ENCODE data around the gene TCF7L2. TPM values are rescaled to one million over a fixed set of nuclear protein-coding genes. Genes with fewer than 3 reads are reported as not detected.

Gene TCF7L2
- total and polyA plus RNA-seq, 8 donors = 6.7 to 179 (median 61.7) TPM

GRCh38 chr10:113115556-113115955 lies 165.5 kb downstream of the TCF7L2 start:
- intact Hi-C loops (cut with DNase I; ENCODE audit: low total_unique reads) = no loop called here
- no peak overlapping the region for H3K4me3 ChIP-seq
- H3K27me3 ChIP-seq = no peaks in the 10 kb centered on the region
- no peaks in the 10 kb centered on the region for H3K36me3 ChIP-seq
- peaks cover 24 to 64% (median 39%) of the 10 kb centered on the region in 4 donors for H3K4me1 ChIP-seq
- WGBS, 5 donors = 84 to 89% (median 86%) methylated on average over 10 of the region's 10 CpGs
- TF ChIP-seq EP300 (IDR thresholded peaks at IDR 0.05) (no peak), POLR2A (IDR thresholded peaks at IDR 0.05) (no peak), CTCF (IDR thresholded peaks at IDR 0.05) (no peak), POLR2AphosphoS5 (IDR thresholded peaks at IDR 0.05) (no peak)
- DNase-seq = no peak
- H3K9me3 ChIP-seq = no peaks in the 10 kb centered on the region
- H3K27ac ChIP-seq = no peak overlapping the region

- H3K4me1 ChIP-seq = peaks cover 0 to 51% (median 17%) of the 10 kb centered on the region in 4 donors
- WGBS, 5 donors = 90 to 97% (median 96%) methylated on average over 15 of the region's 15 CpGs
- H3K27ac ChIP-seq = no peak overlapping the region
- H3K36me3 ChIP-seq = no peaks in the 10 kb centered on the region
- TF ChIP-seq POLR2A (IDR thresholded peaks at IDR 0.05) (no peak), EP300 (IDR thresholded peaks at IDR 0.05) (no peak), CTCF (IDR thresholded peaks at IDR 0.05) (no peak), POLR2AphosphoS5 (IDR thresholded peaks at IDR 0.05) (no peak)
- no peak for DNase-seq
- no peaks in the 10 kb centered on the region for H3K9me3 ChIP-seq
- no peak overlapping the region for H3K4me3 ChIP-seq
- no peaks in the 10 kb centered on the region for H3K27me3 ChIP-seq
- intact Hi-C loops (cut with DNase I; ENCODE audit: low total_unique reads) = no loop called here
These were observed 168.8 kb downstream of the TCF7L2 start for GRCh38 chr10:113118882-113119281.

GRCh38 chr10:113119801-113120200 lies 169.8 kb downstream of the TCF7L2 start:
- intact Hi-C loops (cut with DNase I; ENCODE audit: low total_unique reads) = loop anchor here (10.0 kb wide), 1 partner anchor 395 kb away; no protein-coding TSS in a partner anchor
- Histone ChIP-seq H3K27ac (no peak overlapping the region), H3K27me3 (no peaks in the 10 kb centered on the region), H3K4me3 (no peak overlapping the region), H3K9me3 (no peaks in the 10 kb centered on the region), H3K36me3 (no peaks in the 10 kb centered on the region), H3K4me1 (peaks cover 0 to 44% (median 14%) of the 10 kb centered on the region in 4 donors)
- TF ChIP-seq POLR2A (IDR thresholded peaks at IDR 0.05) (no peak), POLR2AphosphoS5 (IDR thresholded peaks at IDR 0.05) (no peak), EP300 (IDR thresholded peaks at IDR 0.05) (no peak), CTCF (IDR thresholded peaks at IDR 0.05) (no peak)
- 97 to 98% (median 98%) methylated on average over 14 of the region's 14 CpGs for WGBS, 5 donors
- DNase-seq = no peak

- Histone ChIP-seq H3K27me3 (no peaks in the 10 kb centered on the region), H3K9me3 (no peaks in the 10 kb centered on the region), H3K4me3 (no peak overlapping the region), H3K36me3 (no peaks in the 10 kb centered on the region), H3K27ac (no peak overlapping the region), H3K4me1 (peaks cover 0 to 38% (median 12%) of the 10 kb centered on the region in 4 donors)
- no peak for TF ChIP-seq CTCF (IDR thresholded peaks at IDR 0.05)
- TF ChIP-seq POLR2A (IDR thresholded peaks at IDR 0.05) = no peak
- no peak for TF ChIP-seq EP300 (IDR thresholded peaks at IDR 0.05)
- TF ChIP-seq POLR2AphosphoS5 (IDR thresholded peaks at IDR 0.05) = no peak
- WGBS, 5 donors = 69 to 81% (median 75%) methylated on average over 7 of the region's 7 CpGs
- intact Hi-C loops (cut with DNase I; ENCODE audit: low total_unique reads) = loop anchor here (10.0 kb wide), 1 partner anchor 396 kb away; no protein-coding TSS in a partner anchor
- DNase-seq = no peak
These were observed 171.1 kb downstream of the TCF7L2 start for GRCh38 chr10:113121153-113121552.

Data from stomach (tissue), 9 donors.